ENCODE results near the gene BCL11A. TPM values are rescaled to one million over a fixed set of nuclear protein-coding genes. Genes with fewer than 3 reads are reported as not detected.

The BCL11A gene
- total RNA-seq, 3 donors from 2014 or later = 0.64 to 13.5 (median 6.2) TPM

GRCh38 chr2:60446413-60447267 lies 106.8 kb downstream of the BCL11A start:
- no peak for DNase-seq (ENCODE audit: low spot score in 2 of 2)
- intact Hi-C loops (cut with DNase I; ENCODE audit: low total_unique reads) = no loop called here
- Histone ChIP-seq H3K27ac (no peak overlapping the region), H3K4me1 (no peaks in the 10 kb centered on the region), H3K27me3 (no peaks in the 10 kb centered on the region), H3K9me3 (no peaks in the 10 kb centered on the region), H3K4me3 (no peak overlapping the region), H3K36me3 (no peaks in the 10 kb centered on the region)
- TF ChIP-seq POLR2A (IDR thresholded peaks at IDR 0.05) (no peak), POLR2AphosphoS5 (IDR thresholded peaks at IDR 0.05) (no peak)
- TF ChIP-seq, protein P1, sequence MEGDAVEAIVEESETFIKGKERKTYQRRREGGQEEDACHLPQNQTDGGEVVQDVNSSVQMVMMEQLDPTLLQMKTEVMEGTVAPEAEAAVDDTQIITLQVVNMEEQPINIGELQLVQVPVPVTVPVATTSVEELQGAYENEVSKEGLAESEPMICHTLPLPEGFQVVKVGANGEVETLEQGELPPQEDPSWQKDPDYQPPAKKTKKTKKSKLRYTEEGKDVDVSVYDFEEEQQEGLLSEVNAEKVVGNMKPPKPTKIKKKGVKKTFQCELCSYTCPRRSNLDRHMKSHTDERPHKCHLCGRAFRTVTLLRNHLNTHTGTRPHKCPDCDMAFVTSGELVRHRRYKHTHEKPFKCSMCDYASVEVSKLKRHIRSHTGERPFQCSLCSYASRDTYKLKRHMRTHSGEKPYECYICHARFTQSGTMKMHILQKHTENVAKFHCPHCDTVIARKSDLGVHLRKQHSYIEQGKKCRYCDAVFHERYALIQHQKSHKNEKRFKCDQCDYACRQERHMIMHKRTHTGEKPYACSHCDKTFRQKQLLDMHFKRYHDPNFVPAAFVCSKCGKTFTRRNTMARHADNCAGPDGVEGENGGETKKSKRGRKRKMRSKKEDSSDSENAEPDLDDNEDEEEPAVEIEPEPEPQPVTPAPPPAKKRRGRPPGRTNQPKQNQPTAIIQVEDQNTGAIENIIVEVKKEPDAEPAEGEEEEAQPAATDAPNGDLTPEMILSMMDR (IDR thresholded peaks at IDR 0.05) = no peak

DNA sequence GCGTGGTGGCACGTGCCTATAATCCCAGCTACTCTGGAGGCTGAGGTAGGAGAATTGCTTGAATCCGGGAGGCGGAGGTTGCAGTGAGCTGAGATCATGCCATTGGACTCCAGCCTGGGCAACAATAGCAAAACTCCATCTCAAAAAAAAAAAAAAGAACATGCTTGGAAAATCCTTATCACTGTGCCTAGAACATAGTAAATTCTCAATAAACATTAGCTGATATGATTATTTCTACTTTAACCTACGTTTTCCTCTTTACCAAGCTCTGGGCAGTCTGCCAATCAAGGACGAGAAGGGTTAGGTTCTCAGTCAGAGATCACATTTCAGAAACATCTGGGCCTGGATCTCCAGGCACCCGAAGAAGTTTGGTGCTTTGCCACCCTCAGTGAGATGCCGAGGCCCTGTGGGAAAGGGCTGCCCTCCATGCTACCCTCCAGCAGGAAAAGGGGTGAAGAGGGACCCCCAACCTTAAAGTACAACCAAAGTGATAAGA lies 107.7 kb downstream of the BCL11A start:
- Histone ChIP-seq H3K4me1 (no peaks in the 10 kb centered on the region), H3K27me3 (no peaks in the 10 kb centered on the region), H3K9me3 (no peaks in the 10 kb centered on the region), H3K4me3 (no peak overlapping the region), H3K27ac (no peak overlapping the region), H3K36me3 (no peaks in the 10 kb centered on the region)
- DNase-seq (ENCODE audit: low spot score in 2 of 2) = no peak
- no peak for TF ChIP-seq POLR2A (IDR thresholded peaks at IDR 0.05)
- no peak for TF ChIP-seq POLR2AphosphoS5 (IDR thresholded peaks at IDR 0.05)
- TF ChIP-seq, protein P1 (IDR thresholded peaks at IDR 0.05) = no peak
- intact Hi-C loops (cut with DNase I; ENCODE audit: low total_unique reads) = no loop called here

DNA sequence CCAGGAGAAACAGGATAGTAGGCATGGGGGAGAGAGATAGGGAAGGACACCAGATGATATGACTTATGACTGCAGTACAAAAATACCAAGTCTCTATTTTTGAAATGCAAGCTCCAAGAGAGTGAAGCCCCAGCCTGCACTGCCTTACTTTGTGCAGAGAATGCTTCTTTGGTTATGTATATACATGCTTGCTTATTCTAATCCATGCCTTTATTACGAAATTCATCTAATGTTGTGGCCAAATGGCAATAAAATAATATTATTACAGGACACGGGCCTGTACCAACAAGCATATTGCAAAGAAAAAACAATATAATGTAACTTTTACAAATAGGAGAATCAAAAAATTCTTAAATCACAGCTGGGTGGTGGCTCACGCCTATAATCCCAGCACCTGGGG lies 110.8 kb downstream of the BCL11A start:
- Histone ChIP-seq H3K9me3 (no peaks in the 10 kb centered on the region), H3K27ac (no peak overlapping the region), H3K36me3 (no peaks in the 10 kb centered on the region), H3K4me3 (no peak overlapping the region), H3K27me3 (no peaks in the 10 kb centered on the region), H3K4me1 (no peaks in the 10 kb centered on the region)
- no peak for TF ChIP-seq POLR2AphosphoS5 (IDR thresholded peaks at IDR 0.05)
- TF ChIP-seq, protein P1 (IDR thresholded peaks at IDR 0.05) = no peak
- no peak for TF ChIP-seq POLR2A (IDR thresholded peaks at IDR 0.05)
- intact Hi-C loops (cut with DNase I; ENCODE audit: low total_unique reads) = no loop called here
- no peak for DNase-seq (ENCODE audit: low spot score in 2 of 2)

GRCh38 chr2:60441800-60442199 lies 111.7 kb downstream of the BCL11A start:
- DNase-seq (ENCODE audit: low spot score in 2 of 2) = no peak
- Histone ChIP-seq H3K36me3 (no peaks in the 10 kb centered on the region), H3K4me3 (no peak overlapping the region), H3K27me3 (no peaks in the 10 kb centered on the region), H3K4me1 (no peaks in the 10 kb centered on the region), H3K27ac (no peak overlapping the region), H3K9me3 (no peaks in the 10 kb centered on the region)
- intact Hi-C loops (cut with DNase I; ENCODE audit: low total_unique reads) = no loop called here
- TF ChIP-seq POLR2AphosphoS5 (IDR thresholded peaks at IDR 0.05) (no peak), POLR2A (IDR thresholded peaks at IDR 0.05) (no peak)
- TF ChIP-seq, protein P1 (IDR thresholded peaks at IDR 0.05) = no peak

GRCh38 chr2:60440767-60441163 lies 112.7 kb downstream of the BCL11A start:
- Histone ChIP-seq H3K27ac (no peak overlapping the region), H3K27me3 (no peaks in the 10 kb centered on the region), H3K36me3 (no peaks in the 10 kb centered on the region), H3K9me3 (no peaks in the 10 kb centered on the region), H3K4me1 (no peaks in the 10 kb centered on the region), H3K4me3 (no peak overlapping the region)
- no peak for DNase-seq (ENCODE audit: low spot score in 2 of 2)
- intact Hi-C loops (cut with DNase I; ENCODE audit: low total_unique reads) = no loop called here
- TF ChIP-seq, protein P1 (IDR thresholded peaks at IDR 0.05) = no peak
- TF ChIP-seq POLR2AphosphoS5 (IDR thresholded peaks at IDR 0.05) (no peak), POLR2A (IDR thresholded peaks at IDR 0.05) (no peak)
